Measurements from ENCODE around the gene CPPED1. TPM values are rescaled to one million over a fixed set of nuclear protein-coding genes. Genes with fewer than 3 reads are reported as not detected.

The CPPED1 gene
- total RNA-seq, 2 experiments from 2014 or later, result 3.9 to 6.0 TPM

DNA sequence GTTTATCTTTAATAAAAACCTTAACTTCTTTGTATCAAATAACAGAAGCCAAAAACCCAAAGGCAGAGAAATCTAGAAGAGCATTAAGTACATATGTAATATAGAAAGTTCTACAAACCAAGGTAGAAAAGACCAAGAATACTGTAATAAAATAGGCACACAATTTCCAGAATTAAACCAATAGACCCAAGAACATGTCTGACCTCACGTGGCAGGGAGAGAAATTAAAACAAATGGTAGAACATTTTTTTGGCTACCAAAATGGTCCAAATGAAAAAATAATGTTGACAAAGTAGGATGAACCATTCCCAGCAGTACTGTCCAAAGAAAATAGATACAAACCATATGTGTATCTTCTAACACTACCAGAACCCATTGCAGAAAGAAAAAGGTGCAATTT lies 183.5 kb downstream of the CPPED1 start:
- CTCF ChIA-PET, result interaction anchor here (0.7 kb wide), 1 partner anchor 247 kb away, joined by 3 read pairs; no protein-coding TSS in a partner anchor
- POLR2A ChIA-PET, result no interaction called here

DNA sequence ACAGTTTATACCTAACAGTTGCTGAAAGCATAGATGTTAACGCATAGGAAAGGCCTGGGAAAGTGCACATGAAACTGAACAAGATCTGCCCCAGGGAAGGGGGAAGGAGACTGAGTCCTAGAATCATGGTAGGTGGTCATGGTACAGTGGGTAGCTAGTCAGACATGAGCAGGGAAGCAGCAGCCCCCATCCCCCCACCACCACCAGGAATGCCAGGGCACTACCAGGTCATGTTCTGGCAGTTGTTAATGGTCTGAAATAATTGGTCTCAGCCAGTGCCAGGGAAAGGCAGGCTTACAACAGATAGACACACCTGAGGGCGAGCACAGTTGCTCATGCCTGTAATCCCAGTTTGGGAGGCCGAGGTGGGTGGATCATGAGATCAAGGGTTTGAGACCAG lies 185.2 kb downstream of the CPPED1 start:
- ChIA-PET CTCF (interaction anchor here (1.0 kb wide), 1 partner anchor 200 kb away, joined by 4 read pairs; no protein-coding TSS in a partner anchor), POLR2A (no interaction called here)

DNA sequence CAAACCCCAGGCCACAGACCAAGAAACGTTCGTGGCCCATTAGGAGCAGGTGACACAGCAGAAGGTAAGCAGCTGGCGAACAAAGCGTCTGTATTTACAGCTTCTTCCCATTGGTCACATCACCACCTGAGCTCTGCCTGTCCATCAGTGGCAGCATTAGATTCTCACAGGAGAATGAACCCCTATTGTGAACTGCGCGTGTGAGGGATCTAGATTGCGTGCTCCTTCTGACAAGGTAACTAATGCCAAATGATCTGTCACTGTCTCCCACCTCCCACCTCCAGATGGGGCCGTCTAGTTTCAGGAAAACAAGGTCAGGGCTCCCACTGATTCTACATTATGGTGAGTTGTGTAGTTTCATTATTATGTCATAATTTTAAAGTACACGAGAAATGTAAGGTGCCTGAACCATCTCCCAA lies 186.3 kb downstream of the CPPED1 start:
- POLR2A ChIA-PET, result no interaction called here
- CTCF ChIA-PET, result no interaction called here

DNA sequence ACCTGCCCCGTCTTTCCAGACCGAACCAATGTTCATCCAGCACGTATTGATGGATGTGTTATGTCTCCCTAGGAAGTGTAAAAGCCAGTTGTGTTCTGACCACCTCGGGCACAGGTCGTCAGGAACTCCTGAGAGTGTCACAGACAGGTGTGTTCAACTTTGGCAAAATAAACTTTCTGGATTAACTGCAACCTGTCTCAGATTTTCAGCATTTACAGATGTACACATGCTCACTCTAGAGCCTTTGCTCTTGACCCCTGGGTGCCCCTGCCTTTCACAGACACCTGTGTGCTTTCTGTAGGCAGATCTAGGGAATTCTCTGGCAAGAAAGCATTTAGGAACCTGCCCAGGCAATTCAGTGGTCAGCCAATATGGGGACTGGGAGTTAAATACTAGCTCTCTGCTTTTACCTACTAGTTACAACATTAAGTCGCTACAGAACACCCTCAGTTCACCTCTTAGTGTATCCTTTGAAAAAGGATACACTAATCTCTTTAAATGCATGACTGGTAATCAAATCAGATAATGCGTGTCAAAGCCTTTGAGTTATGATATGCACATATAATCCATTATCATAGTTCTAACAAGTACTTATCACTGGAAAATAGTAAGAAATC lies 188.9 kb downstream of the CPPED1 start:
- CTCF ChIA-PET, result no interaction called here
- POLR2A ChIA-PET, result no interaction called here

DNA sequence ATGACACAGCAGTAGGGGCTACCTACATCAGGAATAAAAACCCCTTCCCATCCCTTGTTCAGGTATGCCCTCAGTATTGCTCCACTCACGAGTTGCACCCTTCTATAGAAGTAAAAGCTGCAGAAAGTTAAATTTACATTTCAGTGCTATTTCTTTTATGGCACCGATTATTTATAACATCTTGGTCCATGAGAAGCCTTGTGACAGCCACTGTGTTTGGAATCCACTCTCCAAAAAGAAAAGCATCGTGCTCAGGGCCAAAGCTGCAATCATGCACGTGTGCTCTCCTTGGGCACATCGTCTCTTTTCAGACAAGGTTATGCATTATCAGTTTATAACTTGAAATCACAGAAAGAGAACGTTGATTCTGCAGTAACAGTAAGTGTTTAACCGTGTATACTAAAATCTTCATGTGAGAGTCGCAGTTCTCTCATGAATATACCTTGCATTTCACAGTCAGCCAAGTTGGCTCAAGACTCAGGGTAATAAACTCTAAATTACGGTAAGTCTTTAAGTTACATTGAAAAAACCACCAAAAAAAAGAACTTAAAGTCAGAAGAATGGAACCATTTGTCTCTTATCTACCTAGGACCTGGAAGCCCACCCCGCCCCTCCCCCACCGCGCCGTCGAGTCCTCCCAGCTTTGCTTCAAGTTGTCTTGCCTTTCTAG lies 189.6 kb downstream of the CPPED1 start:
- ChIA-PET CTCF (no interaction called here), POLR2A (interaction anchor here (1.8 kb wide), 1 partner anchor 78 kb away, joined by 5 read pairs; no protein-coding TSS in a partner anchor)

DNA sequence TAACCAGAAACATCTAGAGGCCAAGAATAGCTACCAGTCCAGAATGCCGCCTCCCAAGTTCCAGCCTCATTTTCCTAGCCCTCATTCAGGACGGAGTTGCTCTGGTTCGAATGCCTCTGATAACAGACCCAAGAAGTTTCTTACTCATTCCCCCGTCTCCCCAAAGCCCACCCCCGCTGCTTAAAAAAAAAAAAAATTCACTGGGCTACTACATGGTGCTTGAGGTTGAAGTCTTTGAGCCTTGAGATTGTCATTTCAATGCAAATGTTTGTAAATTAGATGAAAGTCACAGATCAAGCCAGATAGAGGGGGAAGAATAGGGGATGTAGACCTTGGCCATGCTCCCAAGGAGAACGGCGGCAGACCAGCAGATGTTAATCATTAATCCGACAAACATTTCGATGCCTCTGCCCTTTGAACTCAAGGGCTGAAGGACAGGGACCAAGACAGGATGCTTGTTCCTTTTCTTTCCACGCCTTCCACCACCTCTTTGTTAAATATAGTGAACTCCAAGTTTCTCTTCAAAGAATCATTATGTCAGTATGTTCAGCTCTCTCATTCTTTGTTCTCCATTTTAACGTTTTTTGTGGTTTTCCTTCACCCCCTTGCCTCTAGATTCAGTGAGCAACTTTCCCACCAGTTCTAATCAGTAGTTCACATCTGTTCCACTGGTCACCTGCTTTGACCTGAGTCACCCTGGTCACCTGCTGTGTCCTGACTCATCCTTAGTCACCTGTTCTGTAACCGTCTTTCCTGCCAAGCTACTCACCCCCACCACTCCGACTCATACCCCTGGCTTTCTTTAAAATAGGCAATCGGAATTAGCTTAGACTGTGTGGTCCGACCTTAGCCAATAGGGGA lies 190.3 kb downstream of the CPPED1 start:
- CTCF ChIA-PET, result interaction anchor here (0.7 kb wide), 1 partner anchor 272 kb away, joined by 3 read pairs; no protein-coding TSS in a partner anchor
- POLR2A ChIA-PET, result interaction anchor here (1.8 kb wide), 1 partner anchor 77 kb away, joined by 5 read pairs; no protein-coding TSS in a partner anchor

DNA sequence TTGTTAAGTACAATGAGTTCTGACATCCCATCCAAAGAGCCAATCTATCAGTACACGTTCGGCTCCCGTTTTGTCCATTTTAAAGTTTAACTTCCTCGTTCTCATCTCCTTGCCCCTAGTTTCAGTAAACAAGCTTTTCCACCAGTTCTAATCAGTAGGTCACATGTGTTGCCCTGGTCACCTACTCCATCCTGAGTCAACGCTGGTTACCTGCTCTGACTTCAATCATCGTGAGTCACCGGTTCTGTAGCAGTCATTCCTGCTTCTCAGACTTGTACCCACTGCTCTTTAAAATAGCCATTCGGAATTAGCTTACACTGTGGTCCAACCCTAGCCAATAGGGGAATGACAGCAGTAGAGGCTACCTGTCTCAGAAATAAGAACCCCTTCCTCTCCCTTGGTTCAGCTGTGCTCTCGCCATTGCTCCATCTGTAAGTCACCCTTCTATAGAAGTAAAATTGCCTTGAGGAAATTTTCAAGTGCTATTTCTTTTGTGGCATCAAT lies 191.0 kb downstream of the CPPED1 start:
- ChIA-PET POLR2A (interaction anchor here (1.8 kb wide), 1 partner anchor 77 kb away, joined by 5 read pairs; no protein-coding TSS in a partner anchor), CTCF (interaction anchor here (0.7 kb wide), 1 partner anchor 272 kb away, joined by 3 read pairs; no protein-coding TSS in a partner anchor)

DNA sequence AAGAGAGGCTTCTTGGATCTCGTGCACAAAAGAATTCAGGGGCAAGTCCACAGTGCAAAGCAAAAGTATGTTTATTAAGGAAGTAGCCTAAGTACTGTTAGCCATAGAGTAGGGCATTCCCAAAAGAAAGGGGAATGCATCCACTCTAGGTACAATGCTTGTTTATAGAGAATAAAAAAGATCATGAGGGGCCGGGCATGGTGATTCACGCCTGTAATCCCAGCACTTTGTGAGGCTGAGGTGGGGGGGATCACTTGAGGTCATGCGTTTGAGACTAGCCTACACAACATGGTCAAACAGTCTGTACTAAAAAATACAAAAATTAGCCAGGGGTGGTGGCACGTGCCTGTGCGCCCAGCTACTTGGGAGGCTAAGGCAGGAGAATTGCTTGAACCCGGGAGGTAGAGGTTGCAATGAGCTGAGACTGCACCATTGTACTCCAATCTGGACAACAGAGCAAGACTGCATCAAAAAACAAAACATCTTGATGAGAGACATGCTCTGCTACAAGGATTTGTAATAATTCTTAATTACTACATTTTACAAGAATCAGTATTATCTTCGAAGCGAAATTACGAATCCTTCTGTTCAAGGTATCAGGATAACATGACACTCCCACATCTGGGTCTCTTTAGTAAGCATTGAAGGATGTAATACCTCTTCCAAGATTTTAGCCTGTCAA lies 191.6 kb downstream of the CPPED1 start:
- ChIA-PET CTCF (no interaction called here), POLR2A (no interaction called here)

DNA sequence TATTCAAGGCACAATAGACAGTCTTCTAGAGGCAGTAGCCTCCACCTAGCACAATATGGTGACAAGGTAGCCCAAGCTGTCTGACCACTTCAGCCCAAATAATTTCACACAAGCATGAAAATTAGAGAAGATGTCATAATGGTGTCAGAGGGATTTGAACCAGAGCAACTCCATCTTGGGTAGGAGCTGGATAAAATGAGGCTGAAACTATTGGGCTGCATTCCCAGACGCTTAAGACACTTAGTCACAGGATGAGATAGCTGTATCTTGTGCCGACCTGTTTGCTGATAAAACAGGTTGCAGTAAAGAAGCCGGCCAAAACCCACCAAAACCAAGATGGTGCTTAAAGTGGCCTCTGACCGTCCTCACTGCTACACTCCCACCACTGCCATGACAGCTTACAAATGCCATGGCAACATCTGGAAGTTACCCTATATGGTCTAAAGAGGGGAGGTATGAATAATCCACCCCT lies 192.6 kb downstream of the CPPED1 start:
- ChIA-PET POLR2A (no interaction called here), CTCF (no interaction called here)

DNA sequence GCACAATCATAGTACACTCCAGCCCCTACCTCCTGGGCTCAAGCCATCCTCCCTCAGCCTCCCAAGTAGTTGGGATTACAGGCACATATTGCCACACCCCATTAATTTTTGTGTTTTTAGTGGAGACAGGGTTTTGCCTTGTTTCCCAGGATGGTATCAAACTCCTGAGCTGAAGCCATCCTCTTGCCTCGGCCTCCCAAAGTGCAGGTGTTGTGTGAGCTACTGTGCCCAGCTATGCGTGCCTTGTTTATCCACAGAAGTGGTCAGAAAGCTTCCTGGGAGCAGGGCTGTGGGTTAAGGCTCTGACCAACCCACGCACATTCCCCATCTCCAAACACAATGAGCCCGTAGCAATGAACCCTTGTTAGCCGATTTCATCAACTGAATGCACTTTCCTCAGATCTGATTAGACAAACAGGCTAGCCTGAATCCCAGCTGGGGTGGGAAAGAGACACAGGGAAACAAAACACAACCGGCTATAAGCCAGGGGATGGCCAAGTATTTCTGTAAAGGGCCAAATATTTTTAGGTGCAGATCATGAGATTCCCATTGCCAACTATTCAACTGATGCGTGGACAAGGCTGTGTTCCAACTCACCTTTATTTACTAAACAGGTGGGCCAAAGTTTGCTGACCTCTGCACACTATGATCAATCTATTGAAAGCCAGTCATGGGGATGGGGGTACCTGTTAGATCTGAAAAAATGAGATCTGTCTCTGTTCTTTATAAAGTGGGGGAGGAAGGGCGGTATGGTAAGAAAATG lies 193.6 kb downstream of the CPPED1 start:
- ChIA-PET CTCF (no interaction called here), POLR2A (no interaction called here)

Other genes with a start within 250 kb of the CPPED1 start
- not detected for gene SHISA9, start 97.7 kb upstream of the CPPED1 start, total RNA-seq

All from activated CD8-positive, alpha-beta memory T cell treated with anti-CD3 and anti-CD28 coated beads for 36 hours (primary cell).